T-cell (primary cell): Measurements from ENCODE around the gene TOP2A. TPM values are rescaled to one million over a fixed set of nuclear protein-coding genes. Genes with fewer than 3 reads are reported as not detected.
A peak's percentile ranks its signal among the peaks of the same experiment; 100 is the strongest.

Source experiments
- ATAC-seq, 4 experiments: fragments of 200-7000 bp in 3 of 4; fragments of 150-1000 bp in 1 of 4; cut with Tn5 transposase; replicated peaks in 1 of 4; 1 replicate in 3 of 4; 2 replicates in 1 of 4; pipeline ENCODE4 v1.10.0; 2021; ENCODE audit warnings: moderate library complexity in 3 of 4, mild to moderate bottlenecking in 2 of 4, moderate number of reproducible peaks in 1 of 4
- CTCF ChIA-PET, 2 donors: fragments of 300-600 bp; sonication (Branson Sonifier 250); formaldehyde crosslinking; loops; one replicate each; lab custom pipeline; 2022; ENCODE audit warnings: antibody characterized with exemption in 2 of 2; lab: Charles Lee
- POLR2A ChIA-PET, 2 donors: fragments of 300-600 bp; sonication (Branson Sonifier 250); formaldehyde crosslinking; loops; one replicate each; lab custom pipeline; 2022; ENCODE audit warnings: antibody characterized with exemption in 2 of 2; lab: Charles Lee
- DNase-seq, 35 experiments: peaks; one replicate each; pipeline versions ENCODE4 v3.0.0 to v3.0.0-alpha.2; 2013 to 2023
- H3K27ac ChIP-seq: one replicate; pipeline ENCODE4 v1.5.1; 2013; ENCODE audit warnings: low read length
- H3K27me3 ChIP-seq, 2 experiments: replicated peaks in 1 of 2; 1 replicate in 1 of 2; 2 replicates in 1 of 2; pipeline versions ENCODE4 v1.6.1 to v1.7.0; 2013; ENCODE audit warnings: low read length in 1 of 2, mixed read lengths in 1 of 2; ENCODE audit not compliant: control insufficient read depth in 2 of 2, insufficient read depth in 2 of 2; ENCODE audit errors: extremely low read depth in 1 of 2
- H3K36me3 ChIP-seq, 2 donors: 1 replicate in 1 of 2; 2 replicates in 1 of 2; pipeline versions ENCODE4 v1.6.1 to v1.7.0; 2013; ENCODE audit warnings: low read length in 1 of 2; ENCODE audit not compliant: control insufficient read depth in 2 of 2, insufficient read depth in 1 of 2; ENCODE audit errors: extremely low read depth in 1 of 2
- H3K4me1 ChIP-seq, 2 experiments: 1 replicate in 1 of 2; 2 replicates in 1 of 2; pipeline versions ENCODE4 v1.6.1 to v1.7.0; 2013; ENCODE audit warnings: low read length in 2 of 2, mixed read lengths in 1 of 2; ENCODE audit not compliant: insufficient read depth in 2 of 2, control insufficient read depth in 1 of 2; ENCODE audit errors: extremely low read depth in 1 of 2
- H3K4me3 ChIP-seq, 2 donors: 1 replicate in 1 of 2; 2 replicates in 1 of 2; pipeline versions ENCODE4 v1.5.1 to v1.7.0; 2013; ENCODE audit warnings: mild to moderate bottlenecking in 2 of 2, low read length in 1 of 2, moderate library complexity in 1 of 2; ENCODE audit not compliant: control insufficient read depth in 1 of 2; ENCODE audit errors: extremely low read depth in 1 of 2
- H3K9me3 ChIP-seq: 2 replicates; pipeline ENCODE4 v1.7.0; 2013
- H3K27ac Mint-ChIP-seq, 2 donors: one replicate each; pipeline ENCODE4 v1.8.0; 2020 to 2021; ENCODE audit warnings: mild to moderate bottlenecking in 2 of 2, mixed read lengths in 2 of 2
- H3K27me3 Mint-ChIP-seq, 2 donors: one replicate each; pipeline ENCODE4 v1.8.0; 2021 to 2022; ENCODE audit warnings: mixed read lengths in 2 of 2
- H3K36me3 Mint-ChIP-seq: one replicate; pipeline ENCODE4 v1.8.0; 2021; ENCODE audit warnings: mixed read lengths
- H3K4me1 Mint-ChIP-seq, 3 donors: one replicate each; pipeline ENCODE4 v1.8.0; 2020 to 2022; ENCODE audit warnings: mixed read lengths in 3 of 3, mild to moderate bottlenecking in 1 of 3
- H3K4me3 Mint-ChIP-seq, 3 donors: one replicate each; pipeline ENCODE4 v1.8.0; 2020 to 2022; ENCODE audit warnings: mild to moderate bottlenecking in 3 of 3, mixed read lengths in 3 of 3, moderate library complexity in 3 of 3
- H3K9me3 Mint-ChIP-seq, 3 donors: one replicate each; pipeline ENCODE4 v1.8.0; 2020 to 2022; ENCODE audit warnings: mixed read lengths in 3 of 3
- WGBS: methylation state at CpG from one replicate; pipeline ENCODE4 v1.1.5; 2013; ENCODE audit warnings: missing lambda C conversion rate; ENCODE audit not compliant: insufficient coverage; 5-methylcytosine and 5-hydroxymethylcytosine counted together
- total RNA-seq, 35 experiments: library from RNA in 6 of 35; stranded (reverse) in 6 of 35; fragments of 120-200 nt in 1 of 35; gene quantifications; one replicate each; pipeline versions ENCODE4 v1.2.1 to v1.2.4 and lab custom pipeline; 2013 to 2026

Gene TOP2A
- total RNA-seq, 5 donors from 2014 or later (not counting 1 experiment from before 2014, with no cell fraction given) = 2.3 to 4.2 (median 2.7) TPM

GRCh38 chr17:40354221-40355122 lies 63.2 kb downstream of the TOP2A start:
- ATAC-seq = no peak
- H3K27ac Mint-ChIP-seq = peak overlapping the region; percentile 43 to 58
- H3K4me3 Mint-ChIP-seq = no peak overlapping the region
- H3K36me3 ChIP-seq = peaks cover 16 to 55% of the 10 kb centered on the region in 2 donors
- H3K27me3 Mint-ChIP-seq = no peaks in the 10 kb centered on the region
- peaks cover 0 to 18% of the 10 kb centered on the region in 2 experiments for H3K4me1 ChIP-seq
- H3K27me3 ChIP-seq = no peaks in the 10 kb centered on the region
- DNase-seq = peak in 1 of 35 experiments; percentile 12
- H3K36me3 Mint-ChIP-seq = peaks cover 27% of the 10 kb centered on the region
- ChIA-PET POLR2A (interaction anchor here (0.6 to 1.0 kb wide), 2 partner anchors 55 to 253 kb away, joined by 3 to 10 read pairs; no protein-coding TSS in a partner anchor), CTCF (interaction anchor here (0.6 to 6.1 kb wide), 26 partner anchors 11 to 342 kb away, joined by 3 to 69 read pairs (median 4); partner anchors contain the start of genes RARA (in 1 of the 2) and TOP2A (in 1 of the 2))
- H3K9me3 Mint-ChIP-seq = no peaks in the 10 kb centered on the region
- 93% methylated on average over 27 of the region's 30 CpGs for WGBS
- H3K4me3 ChIP-seq = no peak overlapping the region
- peak overlapping the region; percentile 31 for H3K27ac ChIP-seq
- H3K9me3 ChIP-seq = no peaks in the 10 kb centered on the region
- H3K4me1 Mint-ChIP-seq = peaks cover 17 to 34% (median 31%) of the 10 kb centered on the region in 3 donors

- no peak overlapping the region for H3K27ac ChIP-seq
- peak in 1 of 35 experiments; percentile 28 for DNase-seq
- H3K4me1 Mint-ChIP-seq = peaks cover 29 to 37% (median 35%) of the 10 kb centered on the region in 3 donors
- H3K4me3 Mint-ChIP-seq = peak overlapping the region in 1 of 3 donors; percentile 10
- no peaks in the 10 kb centered on the region for H3K27me3 Mint-ChIP-seq
- H3K9me3 ChIP-seq = no peaks in the 10 kb centered on the region
- H3K4me1 ChIP-seq = peaks cover 0 to 33% of the 10 kb centered on the region in 2 experiments
- H3K36me3 ChIP-seq = peaks cover 29 to 69% of the 10 kb centered on the region in 2 donors
- peak overlapping the region; percentile 77 to 80 for H3K27ac Mint-ChIP-seq
- H3K9me3 Mint-ChIP-seq = no peaks in the 10 kb centered on the region
- H3K36me3 Mint-ChIP-seq = peaks cover 32% of the 10 kb centered on the region
- CTCF ChIA-PET = interaction anchor here in 1 of 2 donors (0.8 to 6.1 kb wide), 4 partner anchors 29 to 50 kb away, joined by 3 to 69 read pairs (median 14); no protein-coding TSS in a partner anchor
- H3K4me3 ChIP-seq = no peak overlapping the region
- H3K27me3 ChIP-seq = no peaks in the 10 kb centered on the region
- WGBS = 71% methylated on average over 7 of the region's 9 CpGs
- peak in 1 of 4 experiments; percentile 38 for ATAC-seq
- POLR2A ChIA-PET = no interaction called here
Observed at GRCh38 chr17:40352779-40353394, 64.8 kb downstream of the TOP2A start.

- no peak overlapping the region for H3K4me3 ChIP-seq
- no peaks in the 10 kb centered on the region for H3K27me3 ChIP-seq
- no peak for DNase-seq
- peaks cover 29 to 69% of the 10 kb centered on the region in 2 donors for H3K36me3 ChIP-seq
- ATAC-seq = no peak
- no peaks in the 10 kb centered on the region for H3K9me3 ChIP-seq
- Mint-ChIP-seq H3K27me3 (no peaks in the 10 kb centered on the region), H3K4me3 (peak overlapping the region in 1 of 3 donors; percentile 10), H3K36me3 (peaks cover 32% of the 10 kb centered on the region), H3K27ac (peak overlapping the region; percentile 77 to 80), H3K4me1 (peaks cover 34 to 43% (median 41%) of the 10 kb centered on the region in 3 donors), H3K9me3 (no peaks in the 10 kb centered on the region)
- peaks cover 2 to 39% of the 10 kb centered on the region in 2 experiments for H3K4me1 ChIP-seq
- H3K27ac ChIP-seq = no peak overlapping the region
- WGBS = 97% methylated on average over 7 of the region's 7 CpGs
- ChIA-PET POLR2A (no interaction called here), CTCF (interaction anchor here in 1 of 2 donors (0.8 to 6.1 kb wide), 3 partner anchors 37 to 49 kb away, joined by 3 to 69 read pairs (median 24); no protein-coding TSS in a partner anchor)
Observed at GRCh38 chr17:40352237-40352778, 65.4 kb downstream of the TOP2A start.

- H3K9me3 Mint-ChIP-seq = no peaks in the 10 kb centered on the region
- CTCF ChIA-PET = interaction anchor here in 1 of 2 donors (5.0 to 6.1 kb wide), 2 partner anchors 44 to 49 kb away, joined by 24 to 69 read pairs; no protein-coding TSS in a partner anchor
- H3K4me3 ChIP-seq = no peak overlapping the region
- no peak for DNase-seq
- no peak overlapping the region for H3K4me3 Mint-ChIP-seq
- WGBS = 95% methylated on average over 17 of the region's 27 CpGs
- no peaks in the 10 kb centered on the region for H3K27me3 ChIP-seq
- peaks cover 29 to 67% of the 10 kb centered on the region in 2 donors for H3K36me3 ChIP-seq
- no peak overlapping the region for H3K27ac ChIP-seq
- no peak for ATAC-seq
- peaks cover 4 to 46% of the 10 kb centered on the region in 2 experiments for H3K4me1 ChIP-seq
- H3K4me1 Mint-ChIP-seq = peaks cover 41 to 50% (median 48%) of the 10 kb centered on the region in 3 donors
- peaks cover 32% of the 10 kb centered on the region for H3K36me3 Mint-ChIP-seq
- H3K9me3 ChIP-seq = no peaks in the 10 kb centered on the region
- POLR2A ChIA-PET = interaction anchor here in 1 of 2 donors (0.6 kb wide), 1 partner anchor 246 kb away, joined by 3 read pairs; no protein-coding TSS in a partner anchor
- no peaks in the 10 kb centered on the region for H3K27me3 Mint-ChIP-seq
- H3K27ac Mint-ChIP-seq = peak overlapping the region in 1 of 2 donors; percentile 80
Observed at GRCh38 chr17:40351359-40352236, 66.1 kb downstream of the TOP2A start.

GRCh38 chr17:40350689-40351358 lies 66.9 kb downstream of the TOP2A start:
- no peaks in the 10 kb centered on the region for H3K27me3 Mint-ChIP-seq
- H3K27ac Mint-ChIP-seq = no peak overlapping the region
- H3K4me1 Mint-ChIP-seq = peaks cover 49 to 58% (median 54%) of the 10 kb centered on the region in 3 donors
- ATAC-seq (no peak), DNase-seq (no peak)
- peaks cover 32% of the 10 kb centered on the region for H3K36me3 Mint-ChIP-seq
- no peaks in the 10 kb centered on the region for H3K27me3 ChIP-seq
- no peaks in the 10 kb centered on the region for H3K9me3 ChIP-seq
- H3K27ac ChIP-seq = no peak overlapping the region
- ChIA-PET POLR2A (interaction anchor here in 1 of 2 donors (0.7 kb wide), 1 partner anchor 41 kb away, joined by 11 read pairs; no protein-coding TSS in a partner anchor), CTCF (interaction anchor here in 1 of 2 donors (5.0 to 6.1 kb wide), 2 partner anchors 44 to 48 kb away, joined by 24 to 69 read pairs; no protein-coding TSS in a partner anchor)
- peaks cover 6 to 54% of the 10 kb centered on the region in 2 experiments for H3K4me1 ChIP-seq
- 91% methylated on average over 9 of the region's 17 CpGs for WGBS
- no peaks in the 10 kb centered on the region for H3K9me3 Mint-ChIP-seq
- H3K4me3 ChIP-seq = no peak overlapping the region
- peaks cover 29 to 65% of the 10 kb centered on the region in 2 donors for H3K36me3 ChIP-seq
- no peak overlapping the region for H3K4me3 Mint-ChIP-seq
